ENCODE measurements around the gene OR2T1. TPM values are rescaled to one million over a fixed set of nuclear protein-coding genes. Genes with fewer than 3 reads are reported as not detected.

The OR2T1 gene
- total and polyA plus RNA-seq, 2 of the 8 experiments (the other 6 are each of a cell fraction or from before 2014, with no cell fraction given), result not detected

GRCh38 chr1:248361121-248361715 lies 41.6 kb upstream of the OR2T1 start, which contains the start of gene OR2T4:
Gene OR2T4, plus strand, starts transcription at chr1:248361665. Its CDS starts 0 bp downstream, at chr1:248361665.
- Histone ChIP-seq H2BK20ac (ENCODE audit: low read length) (no peak within 1 kb of the TSS), H2AK5ac (ENCODE audit: low read depth, low read length) (no peak within 1 kb of the TSS), H3K4me2 (ENCODE audit: insufficient read depth in 1 of 2, low read depth in 2 of 2, low read length in 2 of 2) (no peak within 1 kb of the TSS), H3K4ac (replicated peaks; ENCODE audit: insufficient read length, low read depth, low read length) (no peak within 1 kb of the TSS), H3K9ac (replicated peaks in 1 of 4; ENCODE audit: extremely low read depth in 1 of 4, low read depth in 3 of 4, low read length in 3 of 4) (no peak within 1 kb of the TSS), H3K9me3 (ENCODE audit: insufficient read depth in 2 of 2, low read depth in 1 of 2, low read length in 1 of 2) (peaks cover 69 to 77% of the 10 kb centered on the region in 2 experiments), H3K23me2 (ENCODE audit: low read depth, low read length) (no peaks in the 10 kb centered on the region), H3K4me3 (ENCODE audit: extremely low read depth in 1 of 4, insufficient read depth in 2 of 4, low read depth in 3 of 4, low read length in 4 of 4) (no peak within 1 kb of the TSS), H3K4me1 (replicated peaks in 1 of 4; ENCODE audit: control insufficient read depth in 3 of 4, insufficient read depth in 4 of 4, low read length in 3 of 4) (no peaks in the 10 kb centered on the region), H3K27ac (ENCODE audit: low read depth, low read length) (no peak within 1 kb of the TSS), H2BK5ac (ENCODE audit: low read depth, low read length) (no peak within 1 kb of the TSS), H2AFZ (ENCODE audit: low read length) (no peak within 1 kb of the TSS), H3K79me1 (ENCODE audit: low read depth, low read length) (no peaks in the 10 kb centered on the region), H2BK15ac (ENCODE audit: low read length) (no peak within 1 kb of the TSS), H2BK12ac (ENCODE audit: low read depth, low read length) (no peak within 1 kb of the TSS), H4K91ac (replicated peaks; ENCODE audit: insufficient read length, low read length) (no peak within 1 kb of the TSS), H3K36me3 (ENCODE audit: control insufficient read depth in 2 of 4, insufficient read depth in 4 of 4, low read length in 3 of 4) (no peaks in the 10 kb centered on the region), H4K8ac (ENCODE audit: extremely low read depth, insufficient read depth, low read length) (no peak within 1 kb of the TSS), H4K5ac (ENCODE audit: insufficient read length, low read depth, low read length) (no peak within 1 kb of the TSS), H2BK120ac (replicated peaks; ENCODE audit: low read depth, low read length) (no peak within 1 kb of the TSS), H3K23ac (ENCODE audit: insufficient read length) (no peak within 1 kb of the TSS), H3K79me2 (ENCODE audit: control insufficient read depth in 1 of 2, insufficient read depth in 2 of 2, low read length in 2 of 2) (no peaks in the 10 kb centered on the region), H3K27me3 (replicated peaks in 1 of 4; ENCODE audit: control insufficient read depth in 3 of 4, extremely low read depth in 1 of 4, insufficient read depth in 3 of 4, low read length in 3 of 4) (no peaks in the 10 kb centered on the region), H3K14ac (ENCODE audit: insufficient read length) (no peak within 1 kb of the TSS), H4K20me1 (replicated peaks in 1 of 2; ENCODE audit: control insufficient read depth in 1 of 2, insufficient read depth in 2 of 2, low read length in 2 of 2) (no peaks in the 10 kb centered on the region), H3K18ac (ENCODE audit: extremely low read depth, low read length) (no peak within 1 kb of the TSS), H3K56ac (replicated peaks; ENCODE audit: insufficient read length, low read depth, low read length) (no peak within 1 kb of the TSS)
- ChIA-PET POLR2A (ENCODE audit: partially characterized antibody) (no interaction called here), CTCF (ENCODE audit: partially characterized antibody) (no interaction called here)
- 56% methylated on average over 3 of the region's 3 CpGs; no CpG with 5 or more reads in 1 of the 2 experiments for WGBS, 2 experiments (ENCODE audit: extremely low coverage in 1 of 2, insufficient coverage in 1 of 2, insufficient read length in 1 of 2, insufficient replicate concordance in 2 of 2, low coverage in 1 of 2, low lambda C conversion rate in 2 of 2, missing lambda C conversion rate in 1 of 2)
- TF ChIP-seq TAF7 (optimal IDR thresholded peaks at IDR 0.05; ENCODE audit: borderline replicate concordance, low read depth, low read length), result no peak
- DNase-seq (ENCODE audit: low read depth in 1 of 2, low spot score in 2 of 2) (no peak), FAIRE-seq (no peak)
